G401.6 (cell line): Measurements from ENCODE around the gene DLL1.
"Not testable (repeated sequence)": the region's sequence is repeated elsewhere in the genome, so short reads cannot be mapped to it uniquely, and the experiment has no call there.

ENCODE experiments used
- FAIRE-seq: peaks from 2 replicates; lab custom pipeline; 2012; peaks lifted over from hg19 to GRCh38; lab: Jason Lieb, UNC

The DLL1 gene

DNA sequence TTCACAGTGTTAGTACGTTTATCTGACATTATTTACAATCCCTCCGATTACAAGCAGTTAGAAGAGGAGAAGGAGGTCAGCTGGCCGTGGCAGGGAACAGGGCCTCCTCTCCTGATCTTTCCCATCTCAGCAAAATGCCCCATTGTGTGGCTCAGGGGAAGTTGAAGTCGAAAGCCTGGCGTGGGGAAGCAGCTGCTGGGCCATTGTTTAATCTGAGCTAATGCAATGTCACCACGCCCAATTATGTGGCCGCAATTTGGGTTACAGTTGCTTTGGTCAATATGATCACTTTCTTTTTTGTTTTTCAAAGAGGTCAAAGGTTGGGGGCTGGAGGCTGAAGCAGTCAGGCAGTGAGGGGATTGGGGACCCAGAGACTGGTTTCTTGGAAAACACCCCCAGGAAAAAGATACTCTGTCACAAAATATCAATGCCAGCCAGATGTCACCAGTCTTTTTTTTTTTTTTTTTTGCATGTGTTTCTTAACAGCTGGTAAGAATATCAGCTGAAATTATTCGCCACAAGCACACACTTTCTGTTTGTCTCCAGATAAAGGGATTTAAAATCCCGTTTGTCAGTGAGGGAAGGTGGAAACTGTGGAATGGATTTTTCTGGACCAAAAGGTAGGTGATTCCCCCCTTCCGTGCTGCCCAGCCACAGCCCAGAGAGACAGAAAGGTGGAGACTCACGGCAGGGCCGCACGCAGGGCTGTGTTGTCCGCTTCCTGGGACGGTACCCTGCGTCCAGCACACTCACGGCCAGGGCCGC is 24.6 kb downstream of the DLL1 start:
- FAIRE-seq, result no peak

DNA sequence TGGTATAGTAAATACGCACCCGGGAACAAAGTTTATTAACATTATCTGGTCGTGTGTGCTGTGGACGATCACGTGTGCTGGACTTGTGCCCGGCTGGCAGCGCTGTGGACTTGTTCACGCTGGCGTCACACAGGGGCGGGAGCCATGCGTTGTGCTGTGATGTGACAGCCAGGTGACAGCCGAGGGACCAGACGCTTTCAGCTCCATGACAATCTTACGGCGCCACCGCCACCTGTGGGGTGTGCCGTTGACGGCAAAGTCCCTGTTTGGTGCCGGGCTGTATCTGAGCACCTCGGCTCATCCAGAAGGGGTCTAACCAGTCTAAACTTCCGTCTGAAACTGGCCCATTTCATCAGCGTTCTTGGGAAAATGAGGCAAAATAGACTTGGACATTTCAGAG is 25.2 kb downstream of the DLL1 start:
- FAIRE-seq, result no peak

DNA sequence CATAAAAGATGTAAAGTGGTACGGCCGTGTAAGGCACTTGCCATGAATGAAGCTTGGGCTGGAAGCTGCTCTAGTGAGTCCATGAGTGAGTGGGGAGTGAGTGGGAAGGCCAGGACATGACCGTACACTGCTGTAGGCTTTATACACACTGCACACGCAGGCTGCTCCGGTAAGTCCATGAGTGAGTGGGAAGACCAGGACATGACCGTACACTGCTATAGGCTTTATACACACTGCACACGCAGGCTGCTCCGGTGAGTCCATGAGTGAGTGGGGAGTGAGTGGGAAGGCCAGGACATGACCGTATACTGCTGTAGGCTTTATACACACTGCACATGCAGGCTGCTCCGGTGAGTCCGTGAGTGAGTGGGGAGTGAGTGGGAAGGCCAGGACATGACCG is 26.2 kb downstream of the DLL1 start:
- FAIRE-seq, result not testable (repeated sequence)

DNA sequence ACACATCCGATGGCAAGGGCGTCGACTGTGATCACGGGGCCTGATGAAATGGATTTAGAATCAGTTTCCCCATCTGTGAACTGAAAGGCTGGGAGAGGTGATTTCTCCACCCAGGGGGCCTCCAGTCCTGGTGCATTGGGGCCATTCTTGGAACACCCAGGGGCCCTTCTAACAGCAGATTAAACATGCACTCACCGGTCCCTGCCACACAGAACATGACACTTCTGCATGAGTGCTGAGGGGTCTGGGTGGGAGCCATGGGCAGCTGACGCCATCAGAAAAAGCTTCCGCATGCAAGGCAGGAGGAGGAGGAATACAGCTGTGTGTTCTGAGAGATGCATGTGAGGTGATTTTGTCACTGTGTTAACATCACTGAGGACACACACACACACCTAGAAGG is 26.8 kb downstream of the DLL1 start:
- no peak for FAIRE-seq

DNA sequence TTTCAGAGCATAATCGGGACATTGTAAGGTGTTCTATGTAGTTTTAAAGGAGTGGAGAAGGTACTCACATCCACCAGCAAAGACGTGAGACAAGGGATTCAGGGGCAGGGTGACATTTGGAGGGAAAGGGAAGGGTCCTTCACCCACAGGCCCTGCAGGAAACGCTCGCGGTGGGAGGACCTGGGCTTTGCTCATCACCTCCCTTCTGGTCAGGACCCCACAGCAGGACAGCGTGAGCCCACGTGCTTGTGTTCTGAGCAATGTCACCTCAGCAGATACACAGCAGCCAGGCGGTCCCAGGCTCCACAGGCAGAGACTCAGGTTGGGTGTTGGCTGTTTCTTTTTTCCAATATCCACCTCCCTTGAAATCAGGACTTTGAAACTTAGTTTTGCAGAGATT is 27.5 kb downstream of the DLL1 start:
- FAIRE-seq, result no peak

DNA sequence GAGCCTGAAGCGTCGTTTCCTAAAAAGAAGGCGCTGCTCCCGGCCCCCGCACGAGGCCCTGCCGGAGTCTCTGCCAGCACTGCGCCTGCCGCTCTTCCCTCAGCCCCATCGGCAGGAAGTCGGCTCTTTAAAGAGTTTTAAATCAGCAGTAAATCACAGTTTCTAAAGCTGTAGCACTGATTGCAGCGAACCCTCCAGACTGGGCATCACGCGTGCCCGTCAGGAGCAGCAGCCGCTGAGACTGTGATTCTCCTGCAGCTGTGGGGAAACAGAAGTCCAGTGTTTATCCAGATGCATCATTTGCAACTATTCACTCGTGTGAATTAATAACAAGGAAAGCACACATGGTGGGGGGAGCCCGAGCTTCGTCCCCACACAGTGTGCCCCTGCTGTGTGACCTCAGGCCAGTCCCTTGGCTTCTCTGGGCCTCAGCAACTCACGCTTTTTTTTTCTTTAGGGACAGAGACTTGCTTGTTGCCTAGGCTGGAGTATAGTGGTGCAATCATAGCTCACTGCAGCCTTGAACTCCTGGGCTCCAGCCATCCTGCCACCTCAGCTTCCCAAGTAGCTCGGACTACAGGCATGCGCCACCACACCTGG is 28.3 kb downstream of the DLL1 start:
- FAIRE-seq, result no peak

DNA sequence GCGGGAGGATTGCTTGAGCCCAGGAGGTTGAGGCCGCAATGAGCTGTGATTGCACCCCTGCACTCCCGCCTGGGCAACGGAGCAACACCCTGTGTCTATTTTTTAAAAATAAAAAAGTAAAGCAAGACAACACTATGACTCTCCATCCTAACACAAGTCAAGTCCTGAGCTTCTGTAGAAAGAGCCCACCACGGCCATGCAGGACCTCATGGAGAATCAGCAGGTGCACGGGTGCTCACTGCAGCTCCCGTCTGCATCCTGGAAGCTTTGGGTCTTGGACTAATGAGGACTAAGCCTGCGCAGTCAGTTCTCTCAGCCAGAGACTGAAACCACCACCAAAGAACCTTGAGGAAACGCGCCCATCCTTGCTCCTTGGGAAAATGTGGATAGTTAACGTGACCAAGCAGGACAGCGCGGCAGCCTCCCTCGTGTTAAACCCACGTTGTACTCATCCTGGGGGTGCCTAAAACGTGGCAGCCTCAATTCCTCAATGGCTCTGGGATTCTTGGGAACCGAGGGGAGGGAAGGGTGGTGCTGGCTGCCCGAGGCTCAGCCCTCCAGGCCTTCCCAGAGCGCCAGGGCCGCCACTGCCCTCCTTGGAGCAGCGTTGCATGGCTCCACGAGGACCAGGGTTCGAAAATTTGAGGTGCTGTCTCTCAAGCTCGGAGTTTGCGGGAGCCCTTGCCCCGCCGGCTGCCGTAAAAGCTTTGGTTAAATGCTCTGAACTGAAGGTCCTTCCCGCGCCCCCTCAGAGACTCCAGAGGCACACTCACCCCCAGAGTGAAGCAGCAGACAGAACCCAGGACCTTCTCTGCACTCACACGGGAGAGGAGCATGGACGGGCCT is 29.0 kb downstream of the DLL1 start:
- FAIRE-seq, result no peak

DNA sequence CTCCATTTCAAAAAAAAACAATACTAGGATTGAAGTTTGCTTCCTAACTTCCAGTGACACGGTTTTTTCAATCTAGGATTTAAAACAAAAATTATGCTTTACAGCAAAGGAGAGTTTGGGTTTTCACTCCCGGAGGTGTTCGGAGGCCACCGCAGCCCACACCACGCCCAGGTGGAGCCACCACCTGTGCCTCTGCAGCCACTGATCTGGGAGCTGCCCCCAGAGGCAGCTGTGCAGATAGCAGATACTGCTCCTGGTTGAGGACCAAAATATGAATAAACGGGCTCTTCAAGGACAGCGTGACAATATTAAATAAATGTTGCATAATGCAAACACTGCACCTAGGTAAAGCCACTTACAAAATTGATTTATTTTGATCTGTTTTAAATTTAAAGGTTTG is 30.2 kb downstream of the DLL1 start:
- no peak for FAIRE-seq

DNA sequence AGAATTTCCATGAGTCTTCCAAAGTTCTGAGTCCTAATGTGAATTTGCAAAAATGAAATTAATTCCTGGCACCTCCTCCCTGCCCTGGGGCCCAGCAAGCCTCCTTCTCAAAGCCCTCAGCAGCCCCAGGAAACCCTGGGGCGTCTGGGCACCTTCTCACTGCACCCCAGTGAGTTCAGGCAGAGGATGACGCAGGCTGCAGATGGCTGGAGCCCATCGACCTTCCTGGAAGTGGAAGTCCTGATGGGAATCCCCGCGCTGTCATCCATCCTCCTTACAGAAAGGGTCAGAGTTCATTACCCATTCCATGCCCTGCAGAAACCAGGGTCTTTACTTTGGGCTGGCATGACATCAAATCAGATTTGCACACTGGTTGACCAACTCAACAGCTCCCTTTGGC is 31.6 kb downstream of the DLL1 start:
- FAIRE-seq, result no peak

DNA sequence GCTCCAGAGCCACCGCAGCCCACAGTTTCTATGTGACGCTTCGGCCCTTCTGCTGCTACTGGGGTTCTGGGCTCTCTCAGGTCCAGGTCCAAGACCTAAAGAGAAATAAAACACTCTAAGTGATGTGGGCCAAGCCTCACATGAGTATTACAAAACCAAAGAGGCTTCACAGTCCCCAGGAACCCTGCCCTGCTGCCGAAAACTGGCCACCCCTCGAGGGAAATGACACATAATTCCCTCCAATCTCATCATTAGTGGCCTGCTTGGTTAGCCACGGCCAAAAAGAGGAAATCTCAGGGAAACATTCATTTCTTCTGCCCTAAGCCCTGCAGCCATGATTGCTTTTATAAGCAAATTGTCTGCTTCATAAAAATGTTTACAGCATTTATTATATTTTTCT is 32.5 kb downstream of the DLL1 start:
- FAIRE-seq, result no peak

DNA sequence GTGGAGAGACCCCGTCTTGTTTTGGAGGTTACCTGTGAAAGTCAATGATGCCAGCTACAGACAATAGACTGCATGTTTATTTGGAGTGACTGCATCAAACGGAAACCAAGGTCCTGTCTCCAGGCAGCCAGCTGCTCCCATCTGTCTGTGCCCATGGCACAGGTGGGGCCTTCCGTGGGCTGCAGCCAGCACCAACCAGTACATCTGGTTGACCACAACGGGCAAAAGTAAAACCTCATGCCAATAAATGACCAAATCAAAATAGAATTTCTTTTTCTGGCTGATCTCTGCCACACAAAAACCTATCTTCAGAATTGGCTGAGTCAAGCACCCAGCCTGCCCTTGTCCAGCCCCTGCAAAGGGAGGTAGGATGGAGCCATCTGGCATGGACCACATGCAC is 33.5 kb downstream of the DLL1 start:
- FAIRE-seq, result no peak

DNA sequence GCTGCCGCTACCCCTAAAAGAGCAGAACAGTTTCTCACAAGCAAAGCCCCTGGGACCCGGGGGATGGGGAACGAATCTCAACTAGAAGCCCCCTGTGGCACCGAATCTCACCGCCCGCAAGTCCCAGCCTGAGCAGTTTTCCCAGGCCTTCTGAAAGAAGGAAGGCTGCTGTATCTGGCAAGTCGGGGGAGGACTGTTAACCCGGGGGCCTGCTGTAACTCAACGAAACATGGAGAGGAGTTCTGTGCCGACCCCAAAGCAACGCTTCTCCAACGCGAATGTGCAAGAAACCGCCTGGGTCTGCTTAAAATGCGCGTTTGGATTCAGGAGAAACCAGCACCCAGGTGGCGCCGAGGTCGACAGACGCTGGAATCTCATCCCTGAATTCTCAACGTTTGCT is 34.2 kb downstream of the DLL1 start:
- no peak for FAIRE-seq

DNA sequence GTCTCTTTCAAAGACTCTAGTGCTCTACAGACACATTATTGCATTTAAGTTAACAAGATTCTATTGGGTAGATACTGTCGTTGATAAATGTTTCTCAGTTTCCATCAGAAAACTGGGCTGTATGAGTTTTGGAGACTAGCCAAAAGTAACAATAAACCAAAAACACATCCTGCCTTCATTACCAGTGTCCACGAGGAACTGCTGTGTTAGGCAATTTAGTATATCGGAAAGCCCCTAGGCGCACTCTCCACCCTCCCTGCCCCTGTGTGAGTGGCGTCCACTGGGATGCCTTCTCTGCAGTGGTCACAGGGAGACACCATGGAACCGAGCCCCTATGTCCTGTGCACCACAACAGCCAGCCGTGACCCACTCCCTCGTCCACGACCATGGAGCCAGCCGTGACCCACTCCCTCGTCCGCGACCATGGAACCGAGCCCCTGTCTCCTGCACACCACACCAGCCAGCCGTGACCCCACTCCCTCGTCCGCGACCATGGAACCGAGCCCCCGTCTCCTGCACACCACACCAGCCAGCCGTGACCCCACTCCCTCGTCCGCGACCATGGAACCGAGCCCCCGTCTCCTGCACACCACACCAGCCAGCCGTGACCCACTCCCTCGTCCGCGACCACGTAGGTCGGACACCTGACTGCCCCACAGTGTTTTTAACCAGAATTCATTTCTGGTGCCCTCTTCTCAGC is 35.3 kb downstream of the DLL1 start:
- FAIRE-seq, result no peak

DNA sequence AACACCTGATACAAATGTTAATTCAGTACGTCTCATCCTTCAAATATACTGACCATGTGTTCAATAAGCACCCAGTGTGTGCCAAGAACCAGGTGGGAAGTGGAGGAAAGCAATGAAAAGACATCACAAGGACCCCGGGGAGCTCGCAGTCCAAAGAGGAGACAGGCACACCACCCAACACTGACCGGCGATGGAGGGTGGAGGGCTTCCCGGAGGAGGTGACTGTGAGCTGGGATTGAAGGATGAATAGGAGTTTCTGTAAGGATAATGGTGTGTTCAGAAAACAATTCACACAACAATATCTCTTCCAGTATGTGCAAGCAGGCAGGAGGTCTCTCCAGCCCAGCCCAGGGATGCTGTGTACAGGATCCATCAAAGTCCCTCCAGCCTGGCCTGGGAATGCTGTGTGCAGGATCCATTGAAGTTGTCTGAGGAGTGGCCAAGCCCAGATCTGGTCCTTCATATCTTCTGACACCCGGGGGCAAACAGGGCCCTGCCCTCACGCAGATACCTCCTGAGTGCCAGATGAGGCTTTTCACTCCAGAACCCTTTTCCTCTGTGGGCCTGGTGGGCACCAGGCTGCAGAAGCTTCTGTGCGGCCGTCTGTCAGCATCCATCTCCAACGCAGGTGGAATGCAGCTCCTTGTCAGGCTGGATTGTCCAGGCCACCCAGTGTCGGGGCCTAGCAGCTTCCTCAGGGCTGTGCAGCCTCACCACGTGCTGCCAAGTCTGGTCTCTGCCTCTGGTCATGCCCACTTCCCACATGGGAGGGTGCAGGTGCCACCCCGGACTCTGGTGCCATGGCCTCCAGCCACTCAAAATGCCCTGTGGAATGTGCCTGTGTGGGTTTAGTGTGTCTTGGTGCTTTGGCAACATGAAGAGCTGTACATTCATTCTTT is 36.3 kb downstream of the DLL1 start:
- FAIRE-seq, result no peak

DNA sequence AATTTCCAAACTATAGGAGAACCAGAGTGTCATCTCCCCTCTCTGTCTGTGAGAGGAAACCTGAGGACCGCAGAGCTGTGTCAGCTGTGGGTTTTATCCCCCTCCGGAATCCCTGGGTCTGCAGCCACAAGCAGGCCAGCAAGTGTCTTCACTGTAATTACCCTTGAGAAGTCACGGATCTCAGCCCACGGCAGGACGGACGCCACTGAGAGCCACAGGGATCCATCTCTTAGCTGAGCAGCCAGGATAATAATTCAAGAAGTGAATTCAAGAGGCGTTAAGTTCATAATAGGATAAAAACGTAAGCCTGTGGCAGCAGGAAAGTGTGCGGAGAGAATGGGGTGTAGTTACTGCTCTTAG is 37.0 kb downstream of the DLL1 start:
- FAIRE-seq, result no peak

DNA sequence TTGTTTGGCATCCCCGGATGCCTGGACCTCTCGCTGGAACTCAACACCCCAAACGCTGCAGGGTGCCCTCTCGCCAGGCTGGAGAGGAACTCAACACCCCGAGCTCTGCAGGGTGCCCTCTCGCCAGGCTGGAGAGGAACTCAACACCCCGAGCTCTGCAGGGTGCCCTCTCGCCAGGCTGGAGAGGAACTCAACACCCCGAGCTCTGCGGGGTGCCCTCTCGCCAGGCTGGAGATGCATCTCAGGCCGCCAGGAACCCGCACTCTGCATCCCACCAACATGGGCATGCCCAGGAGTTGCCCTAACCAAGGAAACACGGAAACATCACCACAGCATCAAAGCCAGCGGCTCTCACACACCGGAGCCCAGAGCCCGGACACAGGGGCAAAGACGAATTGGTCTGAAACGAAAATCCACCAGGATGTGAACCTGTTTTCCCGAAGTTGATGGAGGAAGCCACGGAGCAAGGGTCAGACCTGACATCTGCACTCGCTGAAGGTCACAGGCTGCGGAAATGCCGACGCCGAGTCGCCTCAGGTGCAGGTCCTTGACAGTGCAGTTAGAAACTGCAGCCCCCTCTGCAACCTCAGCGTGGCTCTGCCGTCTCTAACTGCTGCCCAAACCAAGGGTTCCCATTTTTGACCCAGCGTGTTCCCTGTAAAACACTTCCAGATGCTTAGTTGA is 37.5 kb downstream of the DLL1 start:
- no peak for FAIRE-seq

DNA sequence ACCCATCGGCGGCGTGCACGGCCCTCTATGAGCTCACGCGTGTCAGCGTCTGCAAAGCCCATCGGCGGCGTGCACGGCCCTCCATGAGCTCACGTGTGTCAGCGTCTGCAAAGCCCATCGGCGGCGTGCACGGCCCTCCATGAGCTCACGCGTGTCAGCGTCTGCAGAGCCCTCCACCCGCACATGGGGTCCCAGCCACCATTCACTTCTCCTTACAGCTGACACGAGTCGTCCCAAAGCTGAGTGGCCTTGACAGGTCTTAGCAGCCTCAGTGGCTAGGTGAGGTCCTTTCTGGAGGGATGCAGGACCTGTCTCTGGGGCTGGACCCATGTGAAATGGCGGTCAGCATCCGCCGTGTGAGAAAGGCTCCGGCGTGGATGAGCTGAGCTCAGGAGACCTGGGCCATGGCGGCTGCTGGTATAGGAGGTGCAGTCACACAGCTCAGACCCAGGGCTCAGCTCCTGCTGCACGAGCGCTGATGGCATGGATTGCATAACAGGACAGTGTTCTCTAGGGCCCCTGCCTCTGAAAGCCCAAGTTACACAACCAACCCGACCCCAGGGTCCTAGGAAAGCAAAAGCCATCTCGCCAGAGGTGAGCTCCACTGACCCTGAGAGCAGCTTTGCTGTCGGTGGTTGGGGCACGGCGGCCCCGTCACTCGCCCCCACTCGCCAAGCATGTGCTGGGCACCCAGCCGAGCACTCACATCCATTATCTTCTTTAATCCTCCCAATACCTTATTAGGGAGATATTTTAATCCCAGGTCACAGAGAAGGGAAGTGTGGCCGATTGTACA is 38.9 kb downstream of the DLL1 start:
- FAIRE-seq, result no peak

DNA sequence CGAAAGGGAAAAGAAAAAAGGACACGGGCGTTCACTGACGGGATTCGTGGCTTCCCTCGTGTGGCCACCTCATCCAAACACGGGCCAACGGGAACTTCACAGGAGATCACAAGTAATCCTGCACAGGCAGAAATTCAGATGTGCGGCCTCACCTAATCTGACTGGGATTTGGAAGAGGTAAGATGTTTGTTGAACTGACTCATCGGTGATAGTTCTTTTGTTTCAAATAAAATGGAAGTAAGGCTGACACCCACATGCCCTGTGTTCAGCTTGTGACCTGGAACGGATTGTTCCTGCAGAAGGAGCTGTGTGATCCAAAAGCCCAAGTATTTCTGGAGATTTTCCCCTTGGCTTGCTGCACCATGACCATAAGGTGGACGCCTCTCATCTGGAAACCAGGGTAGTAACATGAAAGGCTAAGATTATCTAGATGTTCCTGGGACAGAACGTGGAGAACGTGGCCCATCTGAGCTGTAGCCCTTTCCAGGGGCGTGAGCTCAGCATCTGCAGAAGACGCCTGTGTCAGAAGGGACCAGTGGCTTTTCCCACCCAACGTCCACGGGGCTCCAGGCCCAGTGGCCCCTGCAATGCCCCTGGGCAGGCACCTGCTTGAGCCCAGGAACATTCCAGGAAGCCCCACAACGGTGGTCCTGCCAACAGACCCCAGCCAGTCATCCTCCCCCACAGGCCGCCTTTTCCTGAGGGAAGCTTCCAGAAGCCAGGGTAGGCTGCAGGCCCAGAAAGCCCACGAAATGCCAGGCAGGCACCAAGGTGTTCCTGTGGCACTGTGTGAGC is 39.7 kb downstream of the DLL1 start:
- no peak for FAIRE-seq

DNA sequence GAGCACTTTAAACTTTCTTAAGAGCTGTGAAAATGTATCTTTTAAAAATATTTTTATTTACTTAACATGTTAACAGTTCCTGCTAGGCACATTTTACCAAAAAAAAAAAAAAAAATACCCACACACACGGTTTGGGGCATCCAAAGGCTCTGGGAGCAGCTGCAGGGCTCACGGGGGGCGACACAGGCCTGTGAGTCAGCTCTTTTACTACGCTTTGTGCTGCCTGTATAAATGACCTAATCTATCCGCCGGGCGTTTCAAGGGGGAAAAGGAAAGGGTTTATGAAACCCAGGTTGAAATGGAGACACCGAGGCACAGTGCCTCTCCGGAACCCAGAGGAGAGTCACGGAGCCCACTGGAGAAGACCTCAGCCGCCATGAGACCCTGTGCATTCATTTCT is 40.4 kb downstream of the DLL1 start:
- FAIRE-seq, result no peak

DNA sequence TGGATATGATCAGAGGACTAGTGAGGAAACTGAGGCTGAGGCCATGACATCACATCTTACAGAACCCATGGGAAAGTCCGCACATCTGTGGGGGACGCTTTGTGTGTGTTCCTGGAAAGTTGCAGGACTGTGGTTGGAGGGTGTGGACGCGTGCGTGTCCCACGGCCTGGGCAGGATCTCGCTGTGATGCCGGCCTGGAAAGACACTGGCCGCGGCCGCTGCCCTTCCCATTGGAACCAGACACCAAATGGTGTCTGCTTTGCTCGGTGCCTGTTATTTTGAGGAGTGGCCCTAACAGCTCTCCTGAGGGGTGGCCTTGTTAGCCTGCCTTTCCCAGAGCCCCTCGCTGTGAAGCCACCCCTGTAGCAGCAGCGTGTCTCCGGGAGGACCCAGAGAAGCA is 41.1 kb downstream of the DLL1 start:
- FAIRE-seq, result no peak
